GM18951 (cell line): ENCODE measurements around the gene MARS2.
"Not testable (repeated sequence)": the region's sequence is repeated elsewhere in the genome, so short reads cannot be mapped to it uniquely, and the experiment has no call there.

Source experiments
- POLR2A ChIP-seq: IDR thresholded peaks from 4 replicates; pipeline ENCODE4 v1.6.1; 2011; ENCODE audit warnings: mild to moderate bottlenecking; ENCODE audit not compliant: insufficient read length, insufficient read depth; ENCODE audit errors: extremely low read depth
- in situ Hi-C: fragments of 300-500 bp; cut with MboI; formaldehyde crosslinking; loops from one replicate; pipeline ENCODE4 v1.12.0; 2022; ENCODE audit warnings: low sequenced_read_pairs, mixed read lengths, inconsistent platforms; ENCODE audit not compliant: unreplicated experiment

Gene MARS2

GRCh38 chr2:197705121-197705911 lies at the start of gene MARS2:
Gene MARS2 (plus strand): TSS chr2:197705369. CDS start chr2:197705406, 37 bp downstream.
- peak; percentile 96 for TF ChIP-seq POLR2A
- in situ Hi-C loops: no loop called here

- in situ Hi-C loops: no loop called here
- no peak for TF ChIP-seq POLR2A
These were observed 47.6 kb upstream of the MARS2 start for GRCh38 chr2:197657562-197657961.

- in situ Hi-C loops: no loop called here
These were observed 43.5 kb upstream of the MARS2 start for GRCh38 chr2:197661626-197662025.

GRCh38 chr2:197666277-197666676 lies 38.9 kb upstream of the MARS2 start:
- in situ Hi-C loops: no loop called here
- no peak for TF ChIP-seq POLR2A

More at GRCh38 chr2:197661626-197662025, 43.5 kb upstream of the MARS2 start:
- TF ChIP-seq POLR2A: no peak

GRCh38 chr2:197668296-197668695 lies 36.9 kb upstream of the MARS2 start:
- in situ Hi-C loops: no loop called here
- TF ChIP-seq POLR2A: no peak

- TF ChIP-seq POLR2A: no peak
- in situ Hi-C loops: no loop called here
These were observed 36.1 kb upstream of the MARS2 start for GRCh38 chr2:197669077-197669476.

GRCh38 chr2:197672371-197672893 lies 32.7 kb upstream of the MARS2 start:
- in situ Hi-C loops: no loop called here
- TF ChIP-seq POLR2A: no peak

GRCh38 chr2:197673106-197673505 lies 32.1 kb upstream of the MARS2 start:
- in situ Hi-C loops: no loop called here
- no peak for TF ChIP-seq POLR2A

- no peak for TF ChIP-seq POLR2A
- in situ Hi-C loops: no loop called here
These were observed 31.6 kb upstream of the MARS2 start for GRCh38 chr2:197673606-197674005.

GRCh38 chr2:197674060-197674459 lies 31.1 kb upstream of the MARS2 start:
- in situ Hi-C loops: no loop called here
- no peak for TF ChIP-seq POLR2A

- no peak for TF ChIP-seq POLR2A
- in situ Hi-C loops: no loop called here
These were observed 30.6 kb upstream of the MARS2 start for GRCh38 chr2:197674591-197674990.

- TF ChIP-seq POLR2A: no peak
- in situ Hi-C loops: no loop called here
These were observed 29.9 kb upstream of the MARS2 start, which contains the start of gene RFTN2 for GRCh38 chr2:197675246-197675645. Gene RFTN2 (minus strand): TSS chr2:197675587. CDS start chr2:197675458, 129 bp downstream.

- in situ Hi-C loops: no loop called here
- TF ChIP-seq POLR2A: no peak
These were observed 29.4 kb upstream of the MARS2 start for GRCh38 chr2:197675711-197676188.

- no peak for TF ChIP-seq POLR2A
- in situ Hi-C loops: no loop called here
These were observed 28.1 kb upstream of the MARS2 start for GRCh38 chr2:197677056-197677455.

- in situ Hi-C loops: no loop called here
- no peak for TF ChIP-seq POLR2A
These were observed 27.7 kb upstream of the MARS2 start for GRCh38 chr2:197677483-197677882.

- in situ Hi-C loops: not testable (repeated sequence)
These were observed 10.0 kb upstream of the MARS2 start for GRCh38 chr2:197695206-197695605.

GRCh38 chr2:197695971-197696370 lies 9.2 kb upstream of the MARS2 start:
- in situ Hi-C loops: not testable (repeated sequence)

- in situ Hi-C loops: not testable (repeated sequence)
These were observed 8.6 kb upstream of the MARS2 start for GRCh38 chr2:197696571-197696970.

GRCh38 chr2:197699724-197700123 lies 5.4 kb upstream of the MARS2 start:
- in situ Hi-C loops: not testable (repeated sequence)
